Endothelial cell of umbilical vein (primary cell): Measurements from ENCODE around the gene FGF12. TPM values are rescaled to one million over a fixed set of nuclear protein-coding genes. Genes with fewer than 3 reads are reported as not detected.

Experiments used
- BruUV-seq: library from RNA; stranded (reverse); fragments of 400-500 nt; replicated peaks from 2 replicates; lab custom pipeline; 2021; lab: Mats Ljungman, UMichigan
- CTCF ChIA-PET: fragments of 300-600, 350-600 bp; sonication (Branson Sonifier 250); formaldehyde crosslinking; loops from one replicate; lab custom pipeline; 2021; ENCODE audit warnings: antibody characterized with exemption, inconsistent platforms; lab: Charles Lee
- POLR2A ChIA-PET: fragments of 300-600, 350-600 bp; sonication (Branson Sonifier 250); formaldehyde crosslinking; loops from one replicate; lab custom pipeline; 2021; ENCODE audit warnings: antibody characterized with exemption, inconsistent platforms; lab: Charles Lee
- DNase-seq: peaks from one replicate; pipeline ENCODE4 v3.0.0-alpha.2; 2011; ENCODE audit warnings: low read depth, low spot score
- FAIRE-seq: peaks from 2 replicates; lab custom pipeline; 2011; peaks lifted over from hg19 to GRCh38; lab: Jason Lieb, UNC
- H2AFZ ChIP-seq: 2 replicates; pipeline ENCODE4 v1.6.0; 2012; ENCODE audit warnings: low read depth, low read length, control low read depth, inconsistent platforms
- H3K27ac ChIP-seq: 2 replicates; pipeline ENCODE4 v1.5.1; 2011; ENCODE audit warnings: low read depth, mild to moderate bottlenecking, control low read depth, low read length, moderate library complexity; ENCODE audit not compliant: insufficient read depth
- H3K27me3 ChIP-seq, 2 experiments: 2 replicates each; pipeline versions ENCODE4 v1.6.0 to v1.6.1; 2011; ENCODE audit warnings: low read length in 2 of 2, mixed read lengths in 1 of 2; ENCODE audit not compliant: control insufficient read depth in 2 of 2, insufficient read depth in 2 of 2
- H3K36me3 ChIP-seq, 2 experiments: 2 replicates in 1 of 2; 3 replicates in 1 of 2; pipeline ENCODE4 v1.5.1; 2011; ENCODE audit warnings: low read length in 2 of 2, mild to moderate bottlenecking in 1 of 2, moderate library complexity in 1 of 2; ENCODE audit not compliant: control insufficient read depth in 2 of 2, insufficient read depth in 2 of 2; ENCODE audit errors: extremely low read depth in 1 of 2
- H3K4me1 ChIP-seq: 3 replicates; pipeline ENCODE4 v1.5.1; 2011; ENCODE audit warnings: mild to moderate bottlenecking, low read length; ENCODE audit not compliant: control insufficient read depth, insufficient read depth; ENCODE audit errors: extremely low read depth
- H3K4me2 ChIP-seq: 2 replicates; pipeline ENCODE4 v1.6.1; 2011; ENCODE audit warnings: low read length, control low read depth, mixed read lengths; ENCODE audit not compliant: insufficient read depth
- H3K4me3 ChIP-seq, 3 experiments: fragments of 200-600 bp in 1 of 3; sonication (generic), shearing (Covaris generic) in 1 of 3; replicated peaks in 1 of 3; 2 replicates each; pipeline ENCODE4 v1.5.1; 2011 to 2016; ENCODE audit warnings: control low read depth in 3 of 3, low read length in 3 of 3, mild to moderate bottlenecking in 2 of 3, inconsistent platforms in 1 of 3, low read depth in 1 of 3, moderate library complexity in 1 of 3; ENCODE audit not compliant: insufficient read depth in 1 of 3
- H3K79me2 ChIP-seq: 2 replicates; pipeline ENCODE4 v1.6.0; 2012; ENCODE audit warnings: low read length, inconsistent platforms; ENCODE audit not compliant: control insufficient read depth, insufficient read depth
- H3K9ac ChIP-seq: replicated peaks from 2 replicates; pipeline ENCODE3; 2011; ENCODE audit warnings: low read length, control low read depth; ENCODE audit not compliant: insufficient read depth; ENCODE audit errors: extremely low read depth
- H3K9me1 ChIP-seq: replicated peaks from 3 replicates; pipeline ENCODE4 v1.6.0; 2011; ENCODE audit warnings: mild to moderate bottlenecking, low read length; ENCODE audit not compliant: control insufficient read depth, insufficient read depth; ENCODE audit errors: extremely low read depth
- H3K9me3 ChIP-seq: replicated peaks from 2 replicates; pipeline ENCODE4 v1.5.1; 2012; ENCODE audit warnings: low read length, inconsistent platforms; ENCODE audit not compliant: control insufficient read depth, insufficient read depth
- H4K20me1 ChIP-seq: replicated peaks from 2 replicates; pipeline ENCODE3; 2011; ENCODE audit warnings: mild to moderate bottlenecking, low read length; ENCODE audit not compliant: control insufficient read depth, insufficient read depth; ENCODE audit errors: extremely low read depth
- CTCF ChIP-seq, 2 donors: IDR thresholded peaks; 1 replicate in 1 of 2; 2 replicates in 1 of 2; pipeline ENCODE4 v1.5.1; 2011; ENCODE audit warnings: low read length in 2 of 2, mild to moderate bottlenecking in 2 of 2, moderate library complexity in 2 of 2, control low read depth in 1 of 2, inconsistent platforms in 1 of 2, low read depth in 1 of 2; ENCODE audit not compliant: insufficient read depth in 1 of 2; ENCODE audit errors: extremely low read depth in 1 of 2
- EZH2 ChIP-seq: IDR thresholded peaks from 2 replicates; pipeline ENCODE4 v1.6.1; 2012; ENCODE audit warnings: borderline replicate concordance, low read depth, mild to moderate bottlenecking, moderate library complexity, low read length, inconsistent platforms; ENCODE audit not compliant: severe bottlenecking
- FOS ChIP-seq: IDR thresholded peaks from 2 replicates; pipeline ENCODE4 v1.6.1; 2011; ENCODE audit warnings: mild to moderate bottlenecking, low read length, moderate library complexity, borderline replicate concordance; ENCODE audit not compliant: insufficient read depth
- GATA2 ChIP-seq: IDR thresholded peaks from 2 replicates; pipeline ENCODE4 v1.7.0; 2011; ENCODE audit warnings: low read depth, mild to moderate bottlenecking, moderate library complexity, mixed read lengths, low read length; ENCODE audit not compliant: insufficient read length, insufficient read depth
- JUN ChIP-seq: IDR thresholded peaks from 2 replicates; pipeline ENCODE4 v1.6.1; 2011; ENCODE audit warnings: borderline replicate concordance, low read depth; ENCODE audit not compliant: insufficient read length, insufficient read depth
- MAX ChIP-seq: IDR thresholded peaks from 2 replicates; pipeline ENCODE4 v1.6.1; 2011; ENCODE audit not compliant: insufficient read depth, insufficient read length
- MYC ChIP-seq: IDR thresholded peaks from one replicate; pipeline ENCODE4 v1.6.1; 2011; ENCODE audit warnings: mild to moderate bottlenecking, low read depth, low read length
- POLR2A ChIP-seq: IDR thresholded peaks from 2 replicates; pipeline ENCODE4 v1.6.1; 2012; ENCODE audit warnings: low read depth, mild to moderate bottlenecking, control low read depth, low read length
- POLR2AphosphoS5 ChIP-seq: IDR thresholded peaks from 2 replicates; pipeline ENCODE4 v1.6.1; 2012; ENCODE audit warnings: low read depth, mild to moderate bottlenecking, control low read depth, low read length, moderate library complexity; ENCODE audit not compliant: insufficient read depth
- dilution Hi-C: fragments of 300-500 bp; cut with MboI; formaldehyde crosslinking; loops from one replicate; pipeline ENCODE4 v1.15.0; 2019; ENCODE audit warnings: low sequenced_read_pairs; ENCODE audit not compliant: extremely low pct_ligation_motif_present
- intact Hi-C: fragments of 100-400 bp; cut with micrococcal nuclease; formaldehyde crosslinking; loops from one replicate; pipeline ENCODE4 v1.10.0; 2022
- polyA plus RNA-seq, 4 experiments: library from polyadenylated mRNA; depleted of rRNA in 3 of 4; stranded (reverse) in 3 of 4; unstranded in 1 of 4; fragments of >200 nt; gene quantifications; 2 replicates each; pipeline versions ENCODE4 v1.2.1 to v1.2.3, GENCODE V29; 2011 to 2012; ENCODE audit warnings: missing spikeins in 1 of 4
- total RNA-seq: library from RNA; stranded (reverse); gene quantifications from 2 replicates; pipeline ENCODE4 v1.2.3, GENCODE V29; 2021

The FGF12 gene
- total and polyA plus RNA-seq, 2 donors (not counting 3 experiments of a cell fraction or from before 2014, with no cell fraction given), result 0.72 to 2.5 TPM

GRCh38 chr3:192494174-192494573, 233.2 kb downstream of the FGF12 start:
- Histone ChIP-seq H3K27ac (no peak overlapping the region), H4K20me1 (no peaks in the 10 kb centered on the region), H3K4me1 (peaks cover 11% of the 10 kb centered on the region), H3K9me1 (no peaks in the 10 kb centered on the region), H3K79me2 (no peaks in the 10 kb centered on the region), H3K4me3 (no peak overlapping the region), H2AFZ (no peak overlapping the region), H3K4me2 (peak overlapping the region; percentile 22), H3K36me3 (no peaks in the 10 kb centered on the region), H3K9ac (no peak overlapping the region), H3K27me3 (peaks cover 2 to 10% of the 10 kb centered on the region in 2 experiments), H3K9me3 (no peaks in the 10 kb centered on the region)
- ChIA-PET POLR2A (no interaction called here), CTCF (interaction anchor here (1.0 to 1.2 kb wide), 3 partner anchors 10 to 50 kb away, joined by 3 to 4 read pairs (median 4); no protein-coding TSS in a partner anchor)
- dilution Hi-C loops (no loop called here), intact Hi-C loops (no loop called here)
- no TSS peak for BruUV-seq
- no peak for TF ChIP-seq POLR2AphosphoS5
- TF ChIP-seq MAX, result no peak
- no peak for TF ChIP-seq EZH2
- no peak for TF ChIP-seq CTCF (IDR thresholded peaks at IDR 0.05; ENCODE audit: extremely low read depth in 1 of 2, insufficient read depth in 1 of 2, low read depth in 1 of 2, low read length in 2 of 2)
- TF ChIP-seq MYC, result no peak
- no peak for TF ChIP-seq POLR2A
- peak; percentile 74 for TF ChIP-seq GATA2
- peak; percentile 58 for TF ChIP-seq FOS
- TF ChIP-seq JUN, result peak; percentile 25
- FAIRE-seq (peak; percentile 44), DNase-seq (peak; percentile 88)
